ENCODE results near the gene HS3ST4.

DNA sequence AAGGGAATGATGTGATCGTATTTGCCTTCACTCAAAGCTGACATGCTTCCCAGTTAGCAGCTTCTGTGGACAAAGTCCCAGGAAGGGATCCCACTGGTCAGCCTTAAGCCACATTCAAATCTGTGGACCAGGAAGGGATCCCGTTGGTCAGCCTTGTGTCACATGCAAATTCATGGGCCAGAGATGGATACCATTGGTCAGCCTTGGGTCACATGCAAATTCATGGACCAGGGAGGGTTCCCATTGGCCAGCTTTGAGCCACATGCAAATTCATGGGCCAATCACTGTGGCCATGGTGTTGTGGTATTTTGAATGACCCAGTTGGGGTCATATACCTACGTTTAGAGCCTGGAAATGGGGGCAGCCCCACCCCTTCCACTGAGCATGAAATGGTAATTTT, 201.6 kb downstream of the HS3ST4 start:
- no peak for TF ChIP-seq POLR2A (IDR thresholded peaks at IDR 0.05)
- TF ChIP-seq, protein P1, sequence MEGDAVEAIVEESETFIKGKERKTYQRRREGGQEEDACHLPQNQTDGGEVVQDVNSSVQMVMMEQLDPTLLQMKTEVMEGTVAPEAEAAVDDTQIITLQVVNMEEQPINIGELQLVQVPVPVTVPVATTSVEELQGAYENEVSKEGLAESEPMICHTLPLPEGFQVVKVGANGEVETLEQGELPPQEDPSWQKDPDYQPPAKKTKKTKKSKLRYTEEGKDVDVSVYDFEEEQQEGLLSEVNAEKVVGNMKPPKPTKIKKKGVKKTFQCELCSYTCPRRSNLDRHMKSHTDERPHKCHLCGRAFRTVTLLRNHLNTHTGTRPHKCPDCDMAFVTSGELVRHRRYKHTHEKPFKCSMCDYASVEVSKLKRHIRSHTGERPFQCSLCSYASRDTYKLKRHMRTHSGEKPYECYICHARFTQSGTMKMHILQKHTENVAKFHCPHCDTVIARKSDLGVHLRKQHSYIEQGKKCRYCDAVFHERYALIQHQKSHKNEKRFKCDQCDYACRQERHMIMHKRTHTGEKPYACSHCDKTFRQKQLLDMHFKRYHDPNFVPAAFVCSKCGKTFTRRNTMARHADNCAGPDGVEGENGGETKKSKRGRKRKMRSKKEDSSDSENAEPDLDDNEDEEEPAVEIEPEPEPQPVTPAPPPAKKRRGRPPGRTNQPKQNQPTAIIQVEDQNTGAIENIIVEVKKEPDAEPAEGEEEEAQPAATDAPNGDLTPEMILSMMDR (IDR thresholded peaks at IDR 0.05), result no peak
